ENCODE results near the gene DCTN1. TPM values are rescaled to one million over a fixed set of nuclear protein-coding genes. Genes with fewer than 3 reads are reported as not detected.

Gene DCTN1
- polyA plus RNA-seq, 1 experiment = 193 TPM

- CTCF ChIA-PET = interaction anchor here (0.7 to 1.6 kb wide), 2 partner anchors 28 to 186 kb away, joined by 3 to 4 read pairs; no protein-coding TSS in a partner anchor
- TF ChIP-seq CTCF (IDR thresholded peaks at IDR 0.05; ENCODE audit: insufficient read depth, low read depth, low read length) = no peak
- no peak for DNase-seq (ENCODE audit: low read depth)
- Histone ChIP-seq H3K27me3 (ENCODE audit: control insufficient read depth, insufficient read depth, low read length) (no peaks in the 10 kb centered on the region), H3K36me3 (ENCODE audit: control insufficient read depth, insufficient read depth, low read length) (peaks cover 2% of the 10 kb centered on the region; the same call in 1 of the 2 replicates), H3K4me3 (ENCODE audit: low read depth, low read length) (no peak overlapping the region)
- POLR2A ChIA-PET = no interaction called here
These were observed 39.9 kb upstream of the DCTN1 start for GRCh38 chr2:74420006-74420405.

- no peaks in the 10 kb centered on the region for H3K36me3 ChIP-seq (ENCODE audit: control insufficient read depth, insufficient read depth, low read length)
- H3K4me3 ChIP-seq (ENCODE audit: low read depth, low read length) = no peak overlapping the region
- CTCF ChIA-PET = interaction anchor here (1.5 to 1.6 kb wide), 2 partner anchors 10 to 27 kb away, joined by 4 to 5 read pairs; no protein-coding TSS in a partner anchor
- POLR2A ChIA-PET = no interaction called here
- H3K27me3 ChIP-seq (ENCODE audit: control insufficient read depth, insufficient read depth, low read length) = no peaks in the 10 kb centered on the region
- no peak for DNase-seq (ENCODE audit: low read depth)
- no peak for TF ChIP-seq CTCF (IDR thresholded peaks at IDR 0.05; ENCODE audit: insufficient read depth, low read depth, low read length)
These were observed 39.2 kb upstream of the DCTN1 start for GRCh38 chr2:74419345-74419744.

GRCh38 chr2:74418312-74418711 lies 38.2 kb upstream of the DCTN1 start:
- ChIA-PET CTCF (interaction anchor here (1.5 kb wide), 1 partner anchor 9 kb away, joined by 5 read pairs; no protein-coding TSS in a partner anchor), POLR2A (no interaction called here)
- Histone ChIP-seq H3K36me3 (ENCODE audit: control insufficient read depth, insufficient read depth, low read length) (no peaks in the 10 kb centered on the region), H3K27me3 (ENCODE audit: control insufficient read depth, insufficient read depth, low read length) (no peaks in the 10 kb centered on the region), H3K4me3 (ENCODE audit: low read depth, low read length) (no peak overlapping the region)
- DNase-seq (ENCODE audit: low read depth) = no peak
- TF ChIP-seq CTCF (IDR thresholded peaks at IDR 0.05; ENCODE audit: insufficient read depth, low read depth, low read length) = no peak

- POLR2A ChIA-PET = no interaction called here
These were observed 37.7 kb upstream of the DCTN1 start for GRCh38 chr2:74417763-74418162.

GRCh38 chr2:74417197-74417596 lies 37.1 kb upstream of the DCTN1 start:
- DNase-seq (ENCODE audit: low read depth) = no peak
- Histone ChIP-seq H3K27me3 (ENCODE audit: control insufficient read depth, insufficient read depth, low read length) (no peaks in the 10 kb centered on the region), H3K36me3 (ENCODE audit: control insufficient read depth, insufficient read depth, low read length) (no peaks in the 10 kb centered on the region), H3K4me3 (ENCODE audit: low read depth, low read length) (no peak overlapping the region)
- ChIA-PET POLR2A (no interaction called here), CTCF (interaction anchor here (0.6 kb wide), 1 partner anchor 47 kb away, joined by 3 read pairs; no protein-coding TSS in a partner anchor)
- TF ChIP-seq CTCF (IDR thresholded peaks at IDR 0.05; ENCODE audit: insufficient read depth, low read depth, low read length) = no peak

More at GRCh38 chr2:74417763-74418162, 37.7 kb upstream of the DCTN1 start:
- DNase-seq (ENCODE audit: low read depth) = no peak
- H3K36me3 ChIP-seq (ENCODE audit: control insufficient read depth, insufficient read depth, low read length) = no peaks in the 10 kb centered on the region
- no peaks in the 10 kb centered on the region for H3K27me3 ChIP-seq (ENCODE audit: control insufficient read depth, insufficient read depth, low read length)
- CTCF ChIA-PET = interaction anchor here (1.5 kb wide), 1 partner anchor 9 kb away, joined by 5 read pairs; no protein-coding TSS in a partner anchor
- no peak for TF ChIP-seq CTCF (IDR thresholded peaks at IDR 0.05; ENCODE audit: insufficient read depth, low read depth, low read length)
- H3K4me3 ChIP-seq (ENCODE audit: low read depth, low read length) = no peak overlapping the region

All from BJ (cell line).